Upper lobe of right lung (tissue), 1 donor: Measurements from ENCODE around the gene FREY1. TPM values are rescaled to one million over a fixed set of nuclear protein-coding genes. Genes with fewer than 3 reads are reported as not detected.

Source experiments
- ATAC-seq: fragments of 200-7000 bp; cut with Tn5 transposase; one replicate; pipeline ENCODE4 v1.9.1; 2020; ENCODE audit warnings: mild to moderate bottlenecking, moderate library complexity
- DNase-seq: peaks from one replicate; pipeline ENCODE4 v3.0.0-alpha.2; 2020
- H3K27ac ChIP-seq: fragments of 200-600 bp; one replicate; pipeline ENCODE4 v1.8.0; 2022
- H3K27me3 ChIP-seq: fragments of 200-600 bp; one replicate; pipeline ENCODE4 v1.8.0; 2022; ENCODE audit warnings: mild to moderate bottlenecking
- H3K36me3 ChIP-seq: fragments of 200-600 bp; one replicate; pipeline ENCODE4 v1.8.0; 2022
- H3K4me1 ChIP-seq: fragments of 200-600 bp; one replicate; pipeline ENCODE4 v1.8.0; 2022
- H3K4me3 ChIP-seq: fragments of 200-600 bp; one replicate; pipeline ENCODE4 v1.8.0; 2022; ENCODE audit warnings: mild to moderate bottlenecking
- H3K9me3 ChIP-seq: fragments of 200-600 bp; one replicate; pipeline ENCODE4 v1.8.0; 2022
- intact Hi-C: fragments of 100-400 bp; cut with DNase I; formaldehyde crosslinking; loops from one replicate; pipeline ENCODE4 v1.11.0; 2022
- total RNA-seq: library from RNA; stranded (reverse); fragmentation: NEBNext Ultra II Directional; extraction: Animal tissue kit (Norgen Biotek cat#: 25700); gene quantifications from one replicate; pipeline ENCODE4 v1.2.1, GENCODE V29; 2021
- TF ChIP-seq, protein P1 (sequence below): fragments of 200-600 bp; IDR thresholded peaks from one replicate; pipeline ENCODE4 v1.8.0; 2022; ENCODE audit warnings: antibody characterized with exemption
- donor health status: DM: no; HTN: yes; CAD: no; lungs with severe emphysema.

The FREY1 gene
- total RNA-seq, 1 donor from 2014 or later, result 0.75 TPM

- DNase-seq (no peak), ATAC-seq (no peak)
- Histone ChIP-seq H3K27ac (no peak overlapping the region), H3K36me3 (peaks cover 43% of the 10 kb centered on the region), H3K4me3 (no peak overlapping the region), H3K9me3 (no peaks in the 10 kb centered on the region), H3K27me3 (no peaks in the 10 kb centered on the region), H3K4me1 (peaks cover 4% of the 10 kb centered on the region)
- intact Hi-C loops, result no loop called here
- TF ChIP-seq, protein P1, sequence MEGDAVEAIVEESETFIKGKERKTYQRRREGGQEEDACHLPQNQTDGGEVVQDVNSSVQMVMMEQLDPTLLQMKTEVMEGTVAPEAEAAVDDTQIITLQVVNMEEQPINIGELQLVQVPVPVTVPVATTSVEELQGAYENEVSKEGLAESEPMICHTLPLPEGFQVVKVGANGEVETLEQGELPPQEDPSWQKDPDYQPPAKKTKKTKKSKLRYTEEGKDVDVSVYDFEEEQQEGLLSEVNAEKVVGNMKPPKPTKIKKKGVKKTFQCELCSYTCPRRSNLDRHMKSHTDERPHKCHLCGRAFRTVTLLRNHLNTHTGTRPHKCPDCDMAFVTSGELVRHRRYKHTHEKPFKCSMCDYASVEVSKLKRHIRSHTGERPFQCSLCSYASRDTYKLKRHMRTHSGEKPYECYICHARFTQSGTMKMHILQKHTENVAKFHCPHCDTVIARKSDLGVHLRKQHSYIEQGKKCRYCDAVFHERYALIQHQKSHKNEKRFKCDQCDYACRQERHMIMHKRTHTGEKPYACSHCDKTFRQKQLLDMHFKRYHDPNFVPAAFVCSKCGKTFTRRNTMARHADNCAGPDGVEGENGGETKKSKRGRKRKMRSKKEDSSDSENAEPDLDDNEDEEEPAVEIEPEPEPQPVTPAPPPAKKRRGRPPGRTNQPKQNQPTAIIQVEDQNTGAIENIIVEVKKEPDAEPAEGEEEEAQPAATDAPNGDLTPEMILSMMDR, result no peak
Measured at GRCh38 chr11:45881708-45882368, 25.2 kb downstream of the FREY1 start.

GRCh38 chr11:45880772-45881570 lies 26.1 kb downstream of the FREY1 start:
- Histone ChIP-seq H3K36me3 (peaks cover 51% of the 10 kb centered on the region), H3K4me3 (no peak overlapping the region), H3K27me3 (no peaks in the 10 kb centered on the region), H3K4me1 (peaks cover 3% of the 10 kb centered on the region), H3K27ac (no peak overlapping the region), H3K9me3 (no peaks in the 10 kb centered on the region)
- intact Hi-C loops, result no loop called here
- ATAC-seq (no peak), DNase-seq (no peak)
- TF ChIP-seq, protein P1, result no peak

GRCh38 chr11:45879803-45880686 lies 27.0 kb downstream of the FREY1 start:
- TF ChIP-seq, protein P1, result no peak
- intact Hi-C loops, result no loop called here
- Histone ChIP-seq H3K4me3 (no peak overlapping the region), H3K9me3 (no peaks in the 10 kb centered on the region), H3K4me1 (no peaks in the 10 kb centered on the region), H3K27me3 (no peaks in the 10 kb centered on the region), H3K27ac (no peak overlapping the region), H3K36me3 (peaks cover 61% of the 10 kb centered on the region)
- DNase-seq (no peak), ATAC-seq (no peak)

- no peak for ATAC-seq
- Histone ChIP-seq H3K9me3 (no peaks in the 10 kb centered on the region), H3K4me1 (no peaks in the 10 kb centered on the region), H3K27ac (no peak overlapping the region), H3K27me3 (no peaks in the 10 kb centered on the region), H3K36me3 (peaks cover 83% of the 10 kb centered on the region), H3K4me3 (no peak overlapping the region)
- TF ChIP-seq, protein P1, result no peak
- no peak for DNase-seq
- intact Hi-C loops, result no loop called here
Measured at GRCh38 chr11:45877845-45878244, 29.2 kb downstream of the FREY1 start.

DNA sequence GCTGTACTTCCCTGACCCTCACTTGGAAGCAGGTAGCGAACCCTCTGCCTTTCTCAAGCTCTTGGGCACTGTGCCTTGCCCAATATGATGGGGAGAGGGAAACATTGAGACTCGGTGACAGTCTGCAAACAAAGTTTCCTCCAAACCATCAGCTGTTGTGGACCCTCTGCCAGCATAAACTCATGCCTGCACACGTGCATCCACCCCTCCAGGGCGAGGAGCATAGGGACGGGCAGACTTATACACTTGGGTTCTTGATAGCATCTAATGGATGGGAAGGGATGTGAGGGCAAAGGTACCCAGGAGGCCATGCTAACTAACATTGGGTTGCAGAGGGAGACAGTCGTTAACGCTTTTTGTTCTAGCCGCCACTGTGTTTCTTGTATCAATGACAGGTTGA lies 29.9 kb downstream of the FREY1 start:
- DNase-seq (no peak), ATAC-seq (no peak)
- intact Hi-C loops, result no loop called here
- H3K27ac ChIP-seq, result no peak overlapping the region
- TF ChIP-seq, protein P1, result no peak
- H3K9me3 ChIP-seq, result no peaks in the 10 kb centered on the region
- no peak overlapping the region for H3K4me3 ChIP-seq
- no peaks in the 10 kb centered on the region for H3K4me1 ChIP-seq
- peaks cover 89% of the 10 kb centered on the region for H3K36me3 ChIP-seq
- no peaks in the 10 kb centered on the region for H3K27me3 ChIP-seq
